ENCODE data around the gene EYS.

- no peak for TF ChIP-seq MXI1 (IDR thresholded peaks at IDR 0.05; ENCODE audit: low read depth, low read length)
- TF ChIP-seq EZH2phosphoT487 (IDR thresholded peaks at IDR 0.05; ENCODE audit: borderline replicate concordance, low read depth): no peak
- no peak for TF ChIP-seq CTCF (IDR thresholded peaks at IDR 0.05)
- no peak for TF ChIP-seq REST (IDR thresholded peaks at IDR 0.05; ENCODE audit: low read depth, low read length)
- TF ChIP-seq USF1 (IDR thresholded peaks at IDR 0.05; ENCODE audit: borderline replicate concordance, low read depth): no peak
- TF ChIP-seq FOXM1 (IDR thresholded peaks at IDR 0.05; ENCODE audit: low read depth): no peak
- TF ChIP-seq ELF1 (IDR thresholded peaks at IDR 0.05): no peak
- no peak for TF ChIP-seq JUND (IDR thresholded peaks at IDR 0.05)
These were observed 245.9 kb downstream of the EYS start for GRCh38 chr6:65461121-65461520.

Data from SK-N-SH (cell line).